Breast epithelium (tissue), 4 donors: ENCODE measurements around the gene NCK2. TPM values are rescaled to one million over a fixed set of nuclear protein-coding genes. Genes with fewer than 3 reads are reported as not detected.

Experiments used
- DNase-seq, 2 donors: peaks; one replicate each; pipeline ENCODE4 v3.0.0-alpha.2; 2019; ENCODE audit warnings: low spot score in 2 of 2
- H3K27ac ChIP-seq, 2 donors: fragments of 200-600 bp; sonication (generic) in 1 of 2; one replicate each; pipeline ENCODE4 v1.5.1; 2016 to 2019; ENCODE audit warnings: mild to moderate bottlenecking in 1 of 2
- H3K27me3 ChIP-seq, 2 donors: fragments of 200-600 bp; sonication (generic) in 1 of 2; one replicate each; pipeline versions ENCODE4 v1.5.1 to v1.6.0; 2017 to 2019; ENCODE audit warnings: control low read depth in 1 of 2, mild to moderate bottlenecking in 1 of 2
- H3K36me3 ChIP-seq: fragments of 200-600 bp; one replicate; pipeline ENCODE4 v1.5.1; 2019
- H3K4me1 ChIP-seq, 2 donors: fragments of 200-600 bp; sonication (generic); one replicate each; pipeline ENCODE4 v1.5.1; 2016 to 2019; ENCODE audit warnings: control low read depth in 1 of 2
- H3K4me3 ChIP-seq, 3 donors: fragments of 200-600 bp; sonication (generic); 1 replicate in 2 of 3; 2 replicates in 1 of 3; pipeline ENCODE4 v1.5.1; 2016 to 2019; ENCODE audit warnings: mild to moderate bottlenecking in 3 of 3, moderate library complexity in 2 of 3
- H3K9me3 ChIP-seq, 2 donors: fragments of 200-600 bp; sonication (generic) in 1 of 2; one replicate each; pipeline ENCODE4 v1.5.1; 2016 to 2019; ENCODE audit warnings: control low read depth in 1 of 2
- CTCF ChIP-seq, 3 donors: fragments of 450-650 bp; IDR thresholded peaks; one replicate each; pipeline ENCODE4 v1.5.1; 2016 to 2017; ENCODE audit warnings: antibody characterized with exemption in 3 of 3, mild to moderate bottlenecking in 3 of 3, moderate library complexity in 3 of 3
- POLR2A ChIP-seq: fragments of 450-650 bp; IDR thresholded peaks from one replicate; pipeline ENCODE4 v1.6.1; 2016; ENCODE audit warnings: antibody characterized with exemption, mild to moderate bottlenecking, moderate library complexity
- POLR2AphosphoS5 ChIP-seq, 3 donors: sonication (generic); formaldehyde crosslinking; IDR thresholded peaks; one replicate each; pipeline ENCODE4 v1.6.1; 2017; ENCODE audit warnings: antibody characterized with exemption in 3 of 3
- intact Hi-C: fragments of 100-400 bp; cut with DNase I; formaldehyde crosslinking; loops from one replicate; pipeline ENCODE4 v1.15.1; 2023; ENCODE audit warnings: low total_unique reads
- total RNA-seq, 3 donors: library from RNA; depleted of rRNA; stranded (reverse); fragments of >200 nt; gene quantifications; one replicate each; pipeline ENCODE4 v1.1.0, GENCODE V29; 2016

Gene NCK2
- total RNA-seq, 3 donors from 2014 or later, result 42.0 to 54.3 (median 46.9) TPM

- Histone ChIP-seq H3K4me1 (no peaks in the 10 kb centered on the region), H3K36me3 (no peaks in the 10 kb centered on the region), H3K4me3 (no peak overlapping the region), H3K9me3 (no peaks in the 10 kb centered on the region), H3K27me3 (no peaks in the 10 kb centered on the region), H3K27ac (no peak overlapping the region)
- TF ChIP-seq POLR2A (no peak), POLR2AphosphoS5 (IDR thresholded peaks at IDR 0.05) (no peak), CTCF (IDR thresholded peaks at IDR 0.05) (no peak)
- DNase-seq, result no peak
- intact Hi-C loops, result no loop called here
These were observed 128.1 kb downstream of the NCK2 start for GRCh38 chr2:105872830-105873229.

- no peaks in the 10 kb centered on the region for H3K36me3 ChIP-seq
- intact Hi-C loops, result no loop called here
- H3K4me3 ChIP-seq, result no peak overlapping the region
- TF ChIP-seq POLR2AphosphoS5 (IDR thresholded peaks at IDR 0.05), result no peak
- no peak for TF ChIP-seq CTCF (IDR thresholded peaks at IDR 0.05)
- TF ChIP-seq POLR2A, result no peak
- H3K9me3 ChIP-seq, result no peaks in the 10 kb centered on the region
- H3K27me3 ChIP-seq, result no peaks in the 10 kb centered on the region
- no peak overlapping the region for H3K27ac ChIP-seq
- no peak for DNase-seq
- no peaks in the 10 kb centered on the region for H3K4me1 ChIP-seq
These were observed 128.6 kb downstream of the NCK2 start for GRCh38 chr2:105873281-105873680.

GRCh38 chr2:105873721-105874120 is 129.0 kb downstream of the NCK2 start:
- no peak for DNase-seq
- no peaks in the 10 kb centered on the region for H3K4me1 ChIP-seq

GRCh38 chr2:105874466-105874865 is 129.8 kb downstream of the NCK2 start:
- no peaks in the 10 kb centered on the region for H3K27me3 ChIP-seq
- TF ChIP-seq POLR2A (no peak), POLR2AphosphoS5 (IDR thresholded peaks at IDR 0.05) (no peak), CTCF (IDR thresholded peaks at IDR 0.05) (no peak)
- no peak overlapping the region for H3K4me3 ChIP-seq

More at GRCh38 chr2:105873721-105874120, 129.0 kb downstream of the NCK2 start:
- Histone ChIP-seq H3K36me3 (no peaks in the 10 kb centered on the region), H3K27ac (no peak overlapping the region), H3K9me3 (no peaks in the 10 kb centered on the region), H3K4me3 (no peak overlapping the region), H3K27me3 (no peaks in the 10 kb centered on the region)
- TF ChIP-seq POLR2AphosphoS5 (IDR thresholded peaks at IDR 0.05), result no peak
- TF ChIP-seq POLR2A, result no peak
- no peak for TF ChIP-seq CTCF (IDR thresholded peaks at IDR 0.05)
- intact Hi-C loops, result no loop called here

GRCh38 chr2:105875241-105875640 is 130.5 kb downstream of the NCK2 start:
- no peak for DNase-seq
- H3K4me1 ChIP-seq, result no peaks in the 10 kb centered on the region
- intact Hi-C loops, result no loop called here

More at GRCh38 chr2:105874466-105874865, 129.8 kb downstream of the NCK2 start:
- intact Hi-C loops, result no loop called here
- Histone ChIP-seq H3K4me1 (no peaks in the 10 kb centered on the region), H3K36me3 (no peaks in the 10 kb centered on the region), H3K27ac (no peak overlapping the region), H3K9me3 (no peaks in the 10 kb centered on the region)
- DNase-seq, result no peak

More at GRCh38 chr2:105875241-105875640, 130.5 kb downstream of the NCK2 start:
- no peak overlapping the region for H3K4me3 ChIP-seq
- no peak overlapping the region for H3K27ac ChIP-seq
- no peaks in the 10 kb centered on the region for H3K9me3 ChIP-seq
- no peaks in the 10 kb centered on the region for H3K27me3 ChIP-seq
- H3K36me3 ChIP-seq, result no peaks in the 10 kb centered on the region
- no peak for TF ChIP-seq CTCF (IDR thresholded peaks at IDR 0.05)
- no peak for TF ChIP-seq POLR2AphosphoS5 (IDR thresholded peaks at IDR 0.05)
- TF ChIP-seq POLR2A, result no peak
